HG03045 (cell line): Measurements from ENCODE around the gene PCDHA13.
"Not testable (repeated sequence)": the region's sequence is repeated elsewhere in the genome, so short reads cannot be mapped to it uniquely, and the experiment has no call there.

Experiments used
- ATAC-seq: cut with Tn5 transposase; IDR thresholded peaks from one replicate; pipeline ENCODE4 v1.9.1; 2021; ENCODE audit warnings: mild to moderate bottlenecking, moderate library complexity; ENCODE audit not compliant: unreplicated experiment

The PCDHA13 gene

DNA sequence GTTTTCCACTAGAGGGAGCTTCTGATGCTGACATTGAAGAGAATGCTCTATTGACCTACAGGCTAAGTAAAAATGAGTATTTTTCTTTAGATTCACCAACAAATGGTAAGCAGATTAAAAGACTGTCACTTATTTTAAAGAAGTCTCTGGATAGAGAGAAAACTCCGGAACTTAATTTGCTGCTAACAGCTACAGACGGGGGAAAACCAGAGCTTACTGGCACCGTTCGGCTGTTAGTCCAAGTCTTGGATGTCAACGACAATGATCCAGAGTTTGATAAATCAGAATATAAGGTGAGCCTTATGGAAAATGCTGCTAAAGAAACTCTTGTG is 12.4 kb upstream of the PCDHA13 start:
- no peak for ATAC-seq

GRCh38 chr5:140870221-140871201 is 11.4 kb upstream of the PCDHA13 start:
- ATAC-seq = no peak

GRCh38 chr5:140875085-140876065 is 6.5 kb upstream of the PCDHA13 start, which contains the start of gene PCDHA12:
Gene PCDHA12, plus strand, starts transcription at chr5:140875308. Its CDS starts 165 bp downstream, at chr5:140875473.
- ATAC-seq = no peak

- not testable (repeated sequence) for ATAC-seq
Observed at GRCh38 chr5:140876541-140877261, 5.2 kb upstream of the PCDHA13 start.

DNA sequence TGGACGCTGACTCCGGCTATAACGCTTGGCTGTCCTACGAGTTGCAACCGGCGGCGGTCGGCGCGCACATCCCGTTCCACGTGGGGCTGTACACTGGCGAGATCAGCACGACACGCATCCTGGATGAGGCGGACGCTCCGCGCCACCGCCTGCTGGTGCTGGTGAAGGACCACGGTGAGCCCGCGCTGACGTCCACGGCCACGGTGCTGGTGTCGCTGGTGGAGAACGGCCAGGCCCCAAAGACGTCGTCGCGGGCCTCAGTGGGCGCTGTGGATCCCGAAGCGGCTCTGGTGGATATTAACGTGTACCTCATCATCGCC is 4.7 kb upstream of the PCDHA13 start:
- ATAC-seq = no peak

GRCh38 chr5:140882591-140882899 is 621 bp downstream of the PCDHA13 start:
- no peak for ATAC-seq

DNA sequence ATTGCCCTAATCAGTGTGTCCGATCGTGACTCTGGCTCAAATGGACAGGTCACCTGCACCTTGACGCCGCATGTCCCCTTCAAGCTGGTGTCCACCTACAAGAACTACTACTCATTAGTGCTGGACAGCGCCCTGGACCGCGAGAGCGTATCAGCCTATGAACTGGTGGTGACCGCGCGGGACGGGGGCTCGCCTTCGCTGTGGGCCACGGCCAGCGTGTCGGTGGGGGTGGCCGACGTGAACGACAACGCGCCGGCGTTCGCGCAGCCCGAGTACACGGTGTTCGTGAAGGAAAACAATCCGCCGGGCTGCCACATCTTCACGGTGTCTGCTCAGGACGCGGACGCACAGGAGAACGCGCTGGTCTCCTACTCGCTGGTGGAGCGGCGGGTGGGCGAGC is 1.4 kb downstream of the PCDHA13 start:
- ATAC-seq = no peak

DNA sequence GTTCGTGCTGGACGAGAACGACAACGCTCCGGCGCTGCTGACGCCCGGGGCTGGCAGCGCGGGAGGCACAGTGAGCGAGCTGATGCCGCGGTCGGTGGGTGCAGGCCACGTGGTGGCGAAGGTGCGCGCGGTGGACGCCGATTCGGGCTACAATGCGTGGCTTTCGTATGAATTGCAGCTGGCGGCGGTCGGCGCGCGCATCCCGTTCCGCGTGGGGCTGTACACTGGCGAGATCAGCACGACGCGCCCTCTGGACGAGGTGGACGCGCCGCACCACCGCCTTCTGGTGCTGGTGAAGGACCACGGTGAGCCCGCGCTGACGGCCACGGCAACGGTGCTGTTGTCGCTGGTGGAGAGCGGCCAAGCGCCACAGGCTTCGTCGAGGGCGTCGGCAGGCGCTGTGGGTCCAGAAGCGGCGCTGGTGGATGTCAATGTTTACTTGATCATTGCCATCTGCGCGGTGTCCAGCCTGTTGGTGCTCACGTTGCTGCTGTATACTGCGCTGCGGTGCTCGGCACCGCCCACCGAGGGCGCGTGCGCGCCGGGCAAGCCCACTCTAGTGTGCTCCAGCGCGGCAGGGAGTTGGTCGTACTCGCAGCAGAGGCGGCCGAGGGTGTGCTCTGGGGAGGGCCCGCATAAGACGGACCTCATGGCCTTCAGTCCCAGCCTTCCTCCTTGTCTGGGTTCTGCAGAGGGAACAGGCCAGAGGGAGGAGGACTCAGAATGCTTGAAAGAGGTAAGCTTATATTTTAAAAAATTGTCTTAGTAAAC is 2.2 kb downstream of the PCDHA13 start:
- ATAC-seq = no peak

DNA sequence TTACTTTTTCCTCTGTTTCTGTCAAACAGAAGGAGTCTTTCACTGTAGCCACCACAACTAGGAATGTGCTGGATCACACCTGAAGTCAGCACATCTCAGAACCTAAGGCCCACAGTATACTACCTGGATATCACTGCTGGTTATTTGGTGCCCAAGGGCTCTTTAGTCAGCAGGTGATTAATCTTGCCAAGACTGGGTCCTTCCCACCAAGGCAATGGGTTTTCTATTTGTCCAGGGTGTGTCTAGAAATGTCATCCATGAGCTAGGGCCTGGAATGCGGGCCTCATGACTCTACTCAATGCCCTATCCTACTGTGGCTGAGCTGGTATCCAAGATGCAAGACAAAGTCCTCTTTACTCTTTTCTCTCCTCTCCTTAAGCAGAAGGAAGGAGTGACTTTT is 34.4 kb downstream of the PCDHA13 start:
- no peak for ATAC-seq

GRCh38 chr5:140923601-140924000 is 41.7 kb downstream of the PCDHA13 start:
- no peak for ATAC-seq

- ATAC-seq = no peak
Observed at GRCh38 chr5:140925806-140926442, 44.0 kb downstream of the PCDHA13 start, which contains the start of gene PCDHAC1. Gene PCDHAC1, plus strand, starts transcription at chr5:140926299. Its CDS starts 594 bp downstream, at chr5:140926893.

DNA sequence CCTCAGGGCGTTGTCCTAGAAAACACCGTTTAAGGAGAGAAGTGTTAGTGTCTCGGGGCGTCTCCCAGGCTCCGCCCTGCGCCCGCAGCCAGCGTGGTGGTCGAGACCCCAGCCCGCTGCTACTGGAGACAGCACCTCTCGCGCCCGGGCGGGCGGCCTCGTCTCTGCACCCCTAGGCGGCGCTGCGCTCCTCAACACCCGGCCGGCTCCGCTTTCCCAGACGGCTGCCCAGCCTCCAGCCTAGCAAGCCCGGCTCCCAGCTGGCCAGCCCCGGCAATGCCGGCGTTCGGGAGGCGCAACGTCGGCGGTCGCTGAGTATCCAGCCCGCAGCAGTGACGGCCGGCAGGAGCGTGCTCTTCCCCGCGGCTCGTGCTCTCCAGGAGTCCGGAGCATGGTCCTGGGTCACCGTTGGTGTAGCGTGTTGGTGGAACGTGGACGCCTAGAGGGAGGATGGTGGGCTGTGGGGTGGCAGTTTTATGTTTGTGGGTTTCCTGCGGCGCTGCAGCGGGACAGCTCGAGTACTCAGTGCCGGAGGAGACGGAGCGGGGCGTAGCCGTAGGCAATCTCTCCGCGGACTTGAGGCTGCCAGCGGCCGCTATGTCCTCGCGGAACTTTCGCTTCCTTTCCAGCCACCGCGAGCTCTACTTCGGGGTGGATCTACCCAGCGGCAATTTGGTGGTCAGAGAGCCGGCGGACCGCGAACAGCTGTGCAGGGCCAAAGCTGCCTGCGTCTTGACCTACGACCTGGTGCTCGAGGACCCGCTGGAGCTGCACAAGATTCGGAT is 44.7 kb downstream of the PCDHA13 start:
- no peak for ATAC-seq

DNA sequence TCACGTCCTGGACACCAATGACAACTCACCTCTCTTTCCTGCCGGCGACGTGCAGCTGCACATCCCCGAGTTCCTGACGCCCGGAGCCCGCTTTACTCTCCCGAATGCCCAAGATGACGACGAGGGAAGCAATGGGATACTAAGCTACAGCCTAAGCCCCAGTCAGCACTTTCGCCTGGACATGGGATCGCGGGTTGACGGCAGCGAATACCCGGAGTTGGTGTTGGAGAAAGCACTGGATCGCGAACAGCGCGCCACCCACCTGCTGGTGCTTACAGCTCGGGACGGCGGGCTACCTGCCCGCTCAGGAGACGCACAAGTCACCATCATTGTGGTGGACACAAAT is 45.3 kb downstream of the PCDHA13 start:
- no peak for ATAC-seq
